Limb (tissue), 2 donors: ENCODE data around the gene LORICRIN.

Source experiments
- DNase-seq, 2 donors: peaks; one replicate each; pipeline ENCODE4 v3.0.0-alpha.2; 2016; ENCODE audit errors: extremely low spot score in 2 of 2

Gene LORICRIN

DNA sequence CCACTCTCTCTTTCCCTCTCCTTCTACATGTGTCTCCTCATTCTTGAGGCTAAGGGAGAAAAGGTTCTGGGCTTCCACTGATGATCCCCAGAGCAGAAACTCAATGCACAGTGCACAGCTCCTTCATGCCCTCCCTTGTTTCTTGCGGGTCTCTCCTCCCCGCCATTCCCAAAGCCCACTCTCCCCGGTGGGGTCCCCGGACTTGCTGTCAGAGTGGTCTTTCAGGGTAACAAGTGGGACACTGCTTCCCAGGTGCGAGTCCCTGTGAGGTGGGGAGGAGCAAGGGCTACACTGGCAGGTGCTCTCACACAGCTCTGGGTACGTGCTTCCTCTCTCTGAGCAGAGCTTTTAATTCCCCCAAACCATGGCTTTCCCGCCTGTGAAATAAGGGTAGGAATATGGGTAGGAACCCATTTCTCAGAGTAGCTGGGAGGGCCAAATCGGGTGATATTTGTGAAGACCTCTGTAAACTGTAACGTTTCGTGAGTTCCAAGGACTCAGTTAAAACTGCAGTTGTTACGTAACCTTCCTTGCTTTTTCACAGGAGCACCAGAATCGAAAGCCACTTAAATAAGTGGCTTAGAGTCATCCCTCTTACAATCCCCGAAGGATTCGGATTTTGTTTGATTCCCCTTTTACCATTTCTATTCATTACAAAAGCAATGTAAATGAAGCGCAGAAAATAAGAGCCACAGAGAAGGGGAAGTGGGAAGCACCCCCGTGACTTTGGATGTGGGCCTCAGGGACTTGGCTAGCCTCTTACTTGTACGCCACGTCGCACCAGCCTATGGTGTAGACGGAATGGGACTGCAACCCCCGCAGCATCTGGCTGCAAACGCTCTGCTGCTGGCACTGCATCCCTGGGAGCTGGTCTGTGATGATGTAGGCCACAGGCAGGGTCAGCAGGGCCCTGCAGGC is 47.1 kb downstream of the LORICRIN start:
- no peak for DNase-seq

DNA sequence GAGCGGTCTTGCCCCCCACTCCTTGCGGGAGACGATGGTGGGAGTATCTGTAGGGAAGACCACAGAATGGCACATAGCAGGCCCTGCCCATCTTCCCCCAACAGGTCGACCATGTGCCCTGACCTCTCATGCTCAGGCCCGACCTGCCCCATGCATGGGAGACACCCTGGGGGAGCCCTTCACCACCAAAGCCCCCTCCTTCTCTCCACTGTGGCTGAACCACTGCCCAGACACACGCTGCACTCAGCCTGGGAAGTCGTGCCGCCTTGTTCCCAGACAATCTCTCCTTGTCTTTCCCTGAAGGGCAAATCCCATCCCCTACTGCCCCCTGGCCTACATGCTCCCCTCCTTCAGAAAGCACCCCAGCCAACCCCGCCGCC is 47.7 kb downstream of the LORICRIN start:
- no peak for DNase-seq

DNA sequence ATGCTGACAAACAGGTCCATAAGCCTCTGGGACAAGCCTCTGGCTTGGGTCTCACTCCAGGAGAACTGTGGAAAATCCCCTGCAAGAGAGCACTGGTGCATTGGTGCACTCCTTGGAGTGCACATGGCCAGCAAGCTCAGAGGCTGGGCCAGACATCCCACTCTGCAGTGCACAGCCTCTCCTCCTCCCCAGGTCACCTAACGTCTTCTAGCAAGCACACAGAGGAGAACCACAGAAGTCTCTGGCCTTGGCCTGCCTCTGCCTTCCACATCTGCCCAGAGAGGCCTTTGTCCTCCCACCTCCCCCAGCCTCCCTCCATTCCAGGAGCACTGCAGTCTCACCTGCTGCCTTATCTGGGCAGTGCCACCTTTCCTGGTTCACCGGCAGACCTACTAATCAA is 49.1 kb downstream of the LORICRIN start:
- no peak for DNase-seq

DNA sequence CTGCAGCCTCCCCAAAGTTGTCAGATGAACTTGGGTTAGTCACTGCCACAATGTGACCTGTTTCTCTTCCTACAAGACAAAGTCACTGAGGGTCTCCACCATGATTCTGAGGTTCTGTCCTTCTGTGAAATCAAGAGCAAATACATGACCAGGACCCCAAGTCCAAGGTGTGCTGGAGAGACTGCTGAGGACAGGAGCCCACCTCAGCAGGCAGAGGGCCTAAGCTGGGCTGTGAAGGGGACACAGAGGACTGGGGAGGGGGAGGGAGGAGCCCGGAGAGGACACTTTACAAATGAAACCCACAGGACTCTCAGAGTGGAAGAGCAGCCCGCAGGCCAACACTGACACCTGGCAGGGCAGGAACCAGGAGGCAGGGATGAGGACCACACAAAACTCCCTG is 50.0 kb downstream of the LORICRIN start:
- DNase-seq = no peak

DNA sequence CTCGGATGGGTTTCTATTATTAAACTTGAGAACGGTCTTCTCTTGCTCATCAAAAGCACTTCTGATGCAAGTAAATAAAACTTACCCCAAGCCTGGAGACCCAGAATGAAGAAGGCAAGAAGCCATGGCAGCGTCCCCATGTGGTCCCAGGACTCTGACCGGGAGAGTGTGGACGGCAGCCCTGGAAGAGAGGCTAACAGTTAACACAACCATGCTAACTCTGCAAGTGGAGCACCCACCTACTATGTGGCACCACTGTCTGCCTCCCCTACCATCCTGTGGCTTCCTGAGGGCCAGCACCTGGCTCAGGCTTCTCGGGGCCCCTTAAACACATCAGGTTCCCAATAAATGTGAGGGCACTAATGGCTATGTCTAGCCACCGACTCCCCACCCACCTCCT is 51.0 kb downstream of the LORICRIN start:
- no peak for DNase-seq
